C4-2B (cell line): ENCODE measurements around the gene KRTAP23-1.

Source experiments
- CTCF ChIP-seq: fragments of 450-650 bp; conservative IDR thresholded peaks from 2 replicates; pipeline ENCODE4 v1.5.1; 2017; ENCODE audit warnings: mild to moderate bottlenecking
- ZFX ChIP-seq: fragments of 450-650 bp; IDR thresholded peaks from 2 replicates; pipeline ENCODE4 v1.6.1; 2017

GRCh38 chr21:30349572-30349971 lies 1.2 kb upstream of the KRTAP23-1 start:
- TF ChIP-seq CTCF (no peak), ZFX (no peak)
